PC-9 (cell line): ENCODE measurements around the gene ATRN.

ENCODE experiments used
- CTCF ChIP-seq: fragments of 200-600 bp; sonication (generic); conservative IDR thresholded peaks from 2 replicates; pipeline ENCODE4 v1.6.1; 2017; ENCODE audit warnings: mixed run types, antibody characterized with exemption, mild to moderate bottlenecking, moderate library complexity
- EZH2 ChIP-seq: fragments of 200-600 bp; sonication (generic); IDR thresholded peaks from 2 replicates; pipeline ENCODE4 v1.8.0; 2017; ENCODE audit warnings: antibody characterized with exemption, low read depth

DNA sequence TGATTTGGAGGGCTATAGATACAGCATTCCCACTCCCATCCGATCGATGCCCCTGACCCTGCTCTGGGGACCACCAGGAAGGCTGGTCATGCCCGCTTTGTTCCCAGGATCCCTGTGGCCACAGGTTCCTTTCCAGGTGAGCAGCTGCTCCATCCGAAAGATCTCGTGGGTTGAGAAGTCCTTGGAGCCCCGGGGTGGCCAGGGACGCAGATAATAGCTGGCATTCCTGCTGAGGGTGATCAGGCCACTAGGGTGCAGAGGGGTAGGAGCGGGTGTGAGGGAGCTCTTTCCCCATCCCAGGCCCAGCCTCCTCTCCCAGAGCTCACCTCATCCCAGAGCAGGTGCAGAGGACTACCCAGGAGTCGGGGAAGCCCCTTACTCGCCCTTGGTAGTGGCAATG lies 203.6 kb downstream of the ATRN start:
- TF ChIP-seq CTCF (no peak), EZH2 (no peak)
